ENCODE data around the gene RHOXF1.
"Not testable (repeated sequence)": the region's sequence is repeated elsewhere in the genome, so short reads cannot be mapped to it uniquely, and the experiment has no call there.

RHOXF1 gene

DNA sequence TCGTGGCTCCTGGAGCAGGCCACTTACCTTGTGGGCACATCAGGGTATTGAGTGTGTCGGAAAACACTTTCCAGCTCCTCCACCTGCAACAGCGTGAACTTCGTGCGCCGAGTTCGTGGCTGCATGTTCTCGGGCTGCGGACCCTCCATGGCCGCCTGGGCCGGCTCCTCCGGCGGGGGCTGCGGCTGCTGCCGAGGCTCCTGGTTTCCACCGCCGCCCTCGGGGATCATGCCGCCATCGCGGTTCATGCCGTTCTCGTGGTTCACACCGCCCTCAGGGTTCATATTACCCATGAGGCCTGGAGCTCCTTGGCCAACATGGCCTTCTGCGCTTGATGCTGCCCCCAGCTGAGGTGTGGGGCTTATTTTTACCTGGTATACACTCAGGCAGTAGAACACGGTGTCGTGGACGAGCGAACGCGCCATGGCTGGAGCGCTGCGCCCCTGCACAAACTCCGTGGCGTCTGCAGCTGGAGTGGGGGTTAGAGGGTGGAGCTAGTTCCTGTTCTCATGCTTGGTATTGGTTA lies at the start of gene RHOXF1:
RHOXF1 (minus strand) TSS at position 476 of the 526 bp plus-strand sequence; CDS start at position 425, 51 bp downstream.
- DNase-seq = no peak

DNA sequence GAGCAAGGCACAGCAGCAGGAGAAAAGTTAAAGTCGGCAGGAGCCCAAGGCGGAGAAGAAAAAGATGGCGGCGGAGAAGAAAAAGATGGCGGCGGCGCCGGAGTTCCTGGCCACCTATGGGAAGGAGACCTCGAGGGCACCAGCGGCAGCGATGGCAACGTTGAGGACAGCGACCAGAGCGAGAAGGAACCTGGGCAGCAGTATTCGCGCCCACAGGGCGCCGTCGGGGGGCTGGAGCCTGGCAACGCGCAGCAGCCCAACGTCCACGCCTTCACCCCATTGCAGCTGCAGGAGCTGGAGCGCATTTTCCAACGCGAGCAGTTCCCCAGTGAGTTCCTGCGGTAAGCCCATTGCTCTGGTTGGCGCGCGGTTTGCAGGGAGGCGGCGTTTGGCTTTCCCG lies 43.4 kb upstream of the RHOXF1 start:
- not testable (repeated sequence) for DNase-seq

DNA sequence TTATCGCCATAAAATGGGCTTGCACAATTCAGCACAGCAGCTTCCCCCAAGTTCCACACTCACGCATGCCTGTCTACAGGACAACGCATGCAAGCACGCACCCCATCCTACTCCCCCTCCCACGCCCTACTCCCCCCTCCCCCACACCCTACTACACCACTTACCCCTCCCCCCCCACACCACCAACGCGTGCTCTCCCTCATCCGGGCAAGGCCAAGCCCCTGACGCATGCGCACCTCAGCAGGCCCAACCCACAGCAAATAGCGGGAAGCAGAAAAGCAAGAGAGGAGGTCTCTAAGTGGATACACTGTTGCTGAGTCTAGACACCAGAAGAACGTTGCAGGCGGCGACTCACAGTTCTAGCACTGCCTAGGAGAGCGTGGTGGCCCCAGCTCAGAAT lies 42.6 kb upstream of the RHOXF1 start, which contains the start of gene RHOXF2:
RHOXF2 (plus strand) TSS at position 301 of the 400 bp plus-strand sequence. CDS start 138 bp downstream, outside the sequence.
- not testable (repeated sequence) for DNase-seq

DNA sequence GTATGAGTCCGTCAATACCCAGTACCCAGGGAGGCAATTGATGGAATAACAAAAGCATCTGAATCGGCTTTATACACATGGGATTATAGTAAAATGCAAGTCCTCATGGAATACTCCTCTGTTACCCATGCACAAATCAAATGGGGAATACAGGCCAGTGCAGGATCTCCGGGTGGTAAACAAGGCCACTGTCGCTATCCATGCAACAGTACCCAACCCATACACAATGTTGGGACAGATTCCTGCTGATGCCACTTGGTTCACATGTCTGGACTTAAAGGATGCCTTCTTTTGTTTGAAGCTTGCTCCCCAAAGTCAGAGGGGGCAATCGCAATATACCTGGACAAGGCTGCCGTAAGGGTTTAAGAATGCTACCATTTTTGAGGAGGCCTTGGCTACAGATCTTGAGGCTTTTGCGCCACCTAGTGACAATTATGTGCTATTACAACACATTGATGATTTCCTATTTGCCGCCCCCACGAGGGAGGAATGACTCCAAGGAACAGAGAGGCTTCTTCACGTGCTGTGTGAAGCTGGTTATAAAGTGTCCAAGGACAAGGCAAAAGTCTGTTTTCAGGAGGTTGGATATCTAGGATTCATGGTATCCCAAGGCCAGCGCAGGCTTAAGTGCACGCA lies 34.5 kb upstream of the RHOXF1 start:
- DNase-seq = not testable (repeated sequence)

DNA sequence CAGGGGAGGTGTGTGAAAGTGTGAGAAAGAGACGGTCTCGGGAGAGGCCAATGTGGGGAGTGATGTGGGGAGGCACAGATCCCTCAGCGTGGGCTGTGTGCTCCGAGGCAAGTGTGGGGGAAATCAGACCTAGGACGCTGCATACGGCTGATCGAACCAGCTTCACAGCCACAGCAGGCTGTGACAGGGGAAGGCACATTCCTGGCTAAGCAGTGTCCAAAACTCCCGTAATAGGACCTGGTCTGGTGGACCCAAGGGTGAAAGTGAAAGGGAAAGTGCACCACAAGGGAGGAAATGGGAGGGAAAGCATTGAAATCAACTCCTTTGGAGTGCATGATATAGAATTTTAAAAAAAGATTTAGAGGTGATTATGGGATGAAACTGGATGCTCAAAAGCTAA lies 31.8 kb upstream of the RHOXF1 start:
- DNase-seq = no peak

DNA sequence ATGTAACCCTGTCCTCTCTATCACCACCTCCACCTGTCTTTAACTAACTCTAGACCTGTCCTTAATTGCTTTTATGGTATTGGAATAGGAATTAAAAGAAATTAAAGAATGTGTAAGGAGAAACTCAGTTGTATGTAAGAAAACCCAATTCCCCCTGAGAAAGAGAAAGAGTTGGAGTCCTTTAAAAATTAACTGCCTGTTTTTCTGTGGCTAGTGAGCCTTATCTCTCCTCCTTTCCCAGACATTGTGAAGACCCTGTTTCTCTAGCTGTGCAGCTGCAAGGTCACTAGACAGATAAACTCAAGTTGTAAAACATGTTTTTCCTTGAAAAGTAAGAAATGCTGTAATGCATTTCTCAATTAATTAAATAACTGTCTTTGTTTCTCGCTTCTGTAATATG lies 30.6 kb upstream of the RHOXF1 start:
- DNase-seq = not testable (repeated sequence)

- DNase-seq = no peak
Measured at GRCh38 chrX:120145295-120145925, 29.7 kb upstream of the RHOXF1 start.

- no peak for DNase-seq
Measured at GRCh38 chrX:120144178-120144844, 28.6 kb upstream of the RHOXF1 start.

- no peak for DNase-seq
Measured at GRCh38 chrX:120140293-120140981, 24.7 kb upstream of the RHOXF1 start.

DNA sequence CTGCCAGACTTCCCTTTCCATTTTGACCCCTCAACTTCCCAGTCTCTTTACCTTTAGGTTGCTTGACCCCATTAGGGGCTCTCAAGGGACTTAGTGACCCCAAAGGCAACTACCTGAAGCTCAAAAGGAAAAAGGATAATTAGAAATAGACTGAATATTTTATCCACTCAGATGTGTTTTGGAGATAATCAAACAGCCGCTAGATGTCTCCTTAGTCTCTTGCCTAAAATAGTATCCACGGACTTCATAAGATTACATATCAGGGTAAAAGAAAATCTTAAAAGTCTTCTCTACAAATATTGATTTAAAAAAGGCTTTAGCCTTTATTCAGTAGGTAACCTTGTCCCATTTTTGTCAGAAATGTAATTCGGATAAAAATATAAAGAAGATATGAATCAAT lies 21.7 kb upstream of the RHOXF1 start:
- no peak for DNase-seq

- DNase-seq = no peak
Measured at GRCh38 chrX:120136840-120137239, 21.1 kb upstream of the RHOXF1 start.

DNA sequence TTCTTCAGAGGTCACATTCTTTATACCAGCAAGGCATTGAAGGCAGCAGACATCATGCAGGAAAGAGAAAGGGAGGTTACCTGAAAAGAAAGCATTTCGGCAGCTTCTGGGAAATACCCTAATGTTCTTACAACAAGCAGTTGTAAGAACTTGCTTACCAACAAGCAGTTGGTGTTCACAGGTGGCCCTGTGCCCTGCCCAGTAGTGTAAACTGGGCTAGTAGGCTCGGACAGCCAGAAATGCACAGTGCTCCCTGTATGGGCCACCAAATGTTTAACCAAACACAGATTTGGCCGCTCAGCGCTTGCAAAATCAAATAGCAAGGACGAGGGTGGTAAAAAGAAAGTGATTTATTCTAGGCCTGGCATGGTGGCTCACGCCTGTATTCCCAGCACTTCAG lies 20.4 kb upstream of the RHOXF1 start:
- DNase-seq = no peak

GRCh38 chrX:120128306-120128846 lies 12.7 kb upstream of the RHOXF1 start:
- not testable (repeated sequence) for DNase-seq

DNA sequence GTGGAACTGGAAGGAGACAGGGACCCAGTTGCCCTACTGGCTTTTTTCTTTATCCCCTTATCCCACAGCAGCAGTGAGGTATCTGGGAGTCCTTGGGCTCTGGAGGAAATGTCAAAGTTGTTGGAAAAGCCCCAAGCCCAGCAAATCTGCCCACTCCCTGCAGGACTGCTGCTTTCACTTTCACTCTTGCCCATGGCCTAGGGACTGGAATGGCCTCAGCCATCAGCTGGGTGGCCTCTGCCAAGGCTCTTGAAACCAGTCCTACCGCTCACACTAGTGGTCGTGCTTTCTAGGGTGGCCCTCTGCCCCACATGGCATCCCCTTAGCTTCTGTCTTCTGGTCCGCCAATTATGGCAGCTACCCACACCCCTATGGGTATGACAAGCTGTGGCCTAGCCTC lies 9.7 kb upstream of the RHOXF1 start:
- no peak for DNase-seq

GRCh38 chrX:120120223-120120622 lies 4.5 kb upstream of the RHOXF1 start:
- no peak for DNase-seq

DNA sequence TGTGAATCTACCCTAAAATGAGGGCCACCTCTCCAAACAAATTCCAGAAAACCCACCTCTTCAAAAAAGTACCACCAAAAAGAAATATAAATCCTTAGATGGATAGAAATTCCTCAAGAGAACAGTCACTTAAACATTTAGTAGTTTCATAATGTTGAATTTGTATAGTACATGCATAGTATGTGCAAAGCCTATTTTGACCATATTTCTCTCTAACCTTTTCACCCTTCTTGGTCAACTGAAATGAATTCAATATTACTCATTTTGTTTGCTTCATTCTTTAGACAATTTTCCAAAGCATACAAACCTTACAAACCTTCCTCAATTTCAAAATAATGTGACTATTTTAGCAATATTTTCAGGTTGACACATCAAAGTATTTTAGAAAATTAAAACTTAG lies 4.1 kb downstream of the RHOXF1 start:
- DNase-seq = no peak

DNA sequence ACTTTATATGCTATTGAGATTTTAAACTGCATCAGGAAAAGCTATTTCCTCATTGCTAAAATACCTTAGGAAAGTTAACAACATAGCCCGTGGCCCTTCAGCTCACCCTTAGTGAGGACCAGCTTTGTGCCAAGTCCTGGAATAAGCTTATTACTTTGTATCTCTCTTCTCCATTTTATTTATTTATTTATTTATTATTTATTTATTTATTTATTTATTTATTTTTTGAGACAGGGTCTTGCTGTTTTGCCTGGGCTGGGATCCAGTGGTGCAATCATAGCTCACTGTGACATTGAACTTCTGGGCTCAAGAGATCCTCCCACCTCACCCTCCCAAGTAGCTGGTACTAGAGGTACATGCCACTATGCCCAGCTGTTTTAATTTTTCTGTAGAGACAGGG lies 6.3 kb downstream of the RHOXF1 start:
- no peak for DNase-seq

DNA sequence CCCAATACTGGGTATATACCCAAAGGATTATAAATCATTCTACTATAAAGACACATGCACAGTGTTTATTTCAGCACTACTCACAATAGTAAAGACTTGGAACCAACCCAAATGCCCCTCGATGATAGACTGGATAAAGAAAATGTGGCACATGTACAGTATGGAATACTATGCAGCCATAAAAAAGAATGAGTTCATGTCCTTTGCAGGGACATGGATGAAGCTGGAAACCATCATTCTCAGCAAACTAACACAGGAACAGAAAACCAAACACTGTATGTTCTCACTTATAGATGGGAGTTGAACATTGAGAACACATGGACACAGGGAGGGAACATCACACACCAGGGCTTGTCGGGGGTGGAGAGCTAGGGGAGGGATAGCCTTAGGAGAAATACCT lies 11.0 kb downstream of the RHOXF1 start:
- not testable (repeated sequence) for DNase-seq

DNA sequence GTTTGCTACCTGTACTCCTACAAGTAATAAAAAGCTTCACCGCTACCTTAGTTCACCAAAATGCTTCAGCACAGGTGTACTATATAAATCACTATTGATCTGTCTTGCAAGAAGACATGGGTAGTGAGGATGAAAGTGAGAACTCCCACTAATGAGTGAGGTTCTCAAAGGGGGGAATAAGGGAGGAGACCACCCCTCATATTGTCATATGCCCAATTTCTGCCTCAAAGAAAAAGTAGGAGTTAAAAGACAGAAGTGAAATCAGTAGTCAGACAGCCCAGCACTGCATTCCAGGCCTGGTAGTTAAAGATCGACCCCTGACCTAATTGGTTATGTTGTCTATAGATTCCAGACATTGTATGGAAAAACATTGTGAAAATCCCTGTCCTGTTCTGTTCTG lies 14.7 kb downstream of the RHOXF1 start:
- not testable (repeated sequence) for DNase-seq

- no peak for DNase-seq
Measured at GRCh38 chrX:120090208-120090607, 25.5 kb downstream of the RHOXF1 start.

GRCh38 chrX:120087289-120088017 lies 28.3 kb downstream of the RHOXF1 start:
- DNase-seq = no peak

- DNase-seq = not testable (repeated sequence)
Measured at GRCh38 chrX:120085553-120086185, 30.0 kb downstream of the RHOXF1 start.
